Lung (tissue), 12 donors: ENCODE measurements around the gene PKHD1. TPM values are rescaled to one million over a fixed set of nuclear protein-coding genes. Genes with fewer than 3 reads are reported as not detected.

Experiments used
- ATAC-seq: fragments of 200-7000 bp; cut with Tn5 transposase; one replicate; pipeline ENCODE4 v1.9.1; 2020; ENCODE audit warnings: moderate number of reproducible peaks; ENCODE audit not compliant: insufficient read depth, low FRiP score
- DNase-seq, 3 donors: peaks; one replicate each; pipeline ENCODE4 v3.0.0-alpha.2; 2013 to 2017
- H3K27ac ChIP-seq, 2 donors: one replicate each; pipeline ENCODE4 v1.5.1; 2013; ENCODE audit warnings: mild to moderate bottlenecking in 2 of 2, moderate library complexity in 2 of 2, control low read depth in 1 of 2, inconsistent platforms in 1 of 2, low read depth in 1 of 2, low read length in 1 of 2
- H3K27me3 ChIP-seq, 3 donors: one replicate each; pipeline ENCODE4 v1.5.1; 2013; ENCODE audit warnings: low read length in 2 of 3; ENCODE audit not compliant: control insufficient read depth in 3 of 3, insufficient read depth in 3 of 3
- H3K36me3 ChIP-seq, 4 donors: one replicate each; pipeline ENCODE4 v1.5.1; 2013; ENCODE audit warnings: low read length in 4 of 4, mild to moderate bottlenecking in 1 of 4, moderate library complexity in 1 of 4; ENCODE audit not compliant: control insufficient read depth in 4 of 4, insufficient read depth in 4 of 4
- H3K4me1 ChIP-seq, 5 donors: one replicate each; pipeline ENCODE4 v1.5.1; 2013; ENCODE audit warnings: low read length in 5 of 5, mild to moderate bottlenecking in 2 of 5, moderate library complexity in 1 of 5; ENCODE audit not compliant: control insufficient read depth in 5 of 5, insufficient read depth in 5 of 5
- H3K4me3 ChIP-seq: one replicate; pipeline ENCODE4 v1.5.1; 2013; ENCODE audit warnings: mild to moderate bottlenecking, control low read depth, moderate library complexity
- H3K9ac ChIP-seq, 2 donors: one replicate each; pipeline ENCODE4 v1.5.1; 2013; ENCODE audit warnings: low read length in 2 of 2, control low read depth in 1 of 2; ENCODE audit not compliant: insufficient read depth in 1 of 2
- H3K9me3 ChIP-seq, 4 donors: one replicate each; pipeline ENCODE4 v1.5.1; 2013; ENCODE audit warnings: low read length in 3 of 4, mild to moderate bottlenecking in 1 of 4, moderate library complexity in 1 of 4; ENCODE audit not compliant: control insufficient read depth in 4 of 4, insufficient read depth in 3 of 4
- WGBS, 2 donors: extraction: QIAGEN DNeasy Blood & Tissue Kit; methylation state at CpG; one replicate each; pipeline ENCODE4 v1.1.7; 2013; 5-methylcytosine and 5-hydroxymethylcytosine counted together
- polyA plus RNA-seq, 2 donors: library from polyadenylated mRNA; stranded (reverse); fragments of 200-250 nt; gene quantifications; one replicate each; pipeline ENCODE4 v1.2.1, GENCODE V29; 2013
- total RNA-seq, 2 donors: library from RNA; depleted of rRNA in 1 of 2; stranded (reverse); fragments of >200 nt in 1 of 2; gene quantifications; one replicate each; pipeline ENCODE4 v1.2.1, GENCODE V29; 2014 to 2021
- TF ChIP-seq, protein P1 (sequence below): IDR thresholded peaks from 2 replicates; pipeline ENCODE4 v1.5.1; 2012; ENCODE audit warnings: mild to moderate bottlenecking; ENCODE audit errors: control extremely low read depth, extremely low read depth
- donor health status: control.
- donor health status: control.
- donor health status: Bipolar disorder and iron deficiency.
- donor health status: healthy.
- donor health status: DM: yes; HTN: yes; CAD: no.

The PKHD1 gene
- total and polyA plus RNA-seq, 4 donors, result 0.01 to 6.1 (median 0.09) TPM

- no peaks in the 10 kb centered on the region for H3K36me3 ChIP-seq
- no peak overlapping the region for H3K9ac ChIP-seq
- no peak for DNase-seq
- no peak overlapping the region for H3K4me3 ChIP-seq
- TF ChIP-seq, protein P1, sequence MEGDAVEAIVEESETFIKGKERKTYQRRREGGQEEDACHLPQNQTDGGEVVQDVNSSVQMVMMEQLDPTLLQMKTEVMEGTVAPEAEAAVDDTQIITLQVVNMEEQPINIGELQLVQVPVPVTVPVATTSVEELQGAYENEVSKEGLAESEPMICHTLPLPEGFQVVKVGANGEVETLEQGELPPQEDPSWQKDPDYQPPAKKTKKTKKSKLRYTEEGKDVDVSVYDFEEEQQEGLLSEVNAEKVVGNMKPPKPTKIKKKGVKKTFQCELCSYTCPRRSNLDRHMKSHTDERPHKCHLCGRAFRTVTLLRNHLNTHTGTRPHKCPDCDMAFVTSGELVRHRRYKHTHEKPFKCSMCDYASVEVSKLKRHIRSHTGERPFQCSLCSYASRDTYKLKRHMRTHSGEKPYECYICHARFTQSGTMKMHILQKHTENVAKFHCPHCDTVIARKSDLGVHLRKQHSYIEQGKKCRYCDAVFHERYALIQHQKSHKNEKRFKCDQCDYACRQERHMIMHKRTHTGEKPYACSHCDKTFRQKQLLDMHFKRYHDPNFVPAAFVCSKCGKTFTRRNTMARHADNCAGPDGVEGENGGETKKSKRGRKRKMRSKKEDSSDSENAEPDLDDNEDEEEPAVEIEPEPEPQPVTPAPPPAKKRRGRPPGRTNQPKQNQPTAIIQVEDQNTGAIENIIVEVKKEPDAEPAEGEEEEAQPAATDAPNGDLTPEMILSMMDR, result no peak
- no peak for ATAC-seq
- H3K4me1 ChIP-seq, result no peaks in the 10 kb centered on the region
- no peaks in the 10 kb centered on the region for H3K9me3 ChIP-seq
- no peak overlapping the region for H3K27ac ChIP-seq
- WGBS, 2 donors, result 80 to 89% methylated on average over 1 of the region's 1 CpG
- H3K27me3 ChIP-seq, result no peaks in the 10 kb centered on the region
These were observed 466.4 kb downstream of the PKHD1 start for GRCh38 chr6:51620971-51621370.

DNA sequence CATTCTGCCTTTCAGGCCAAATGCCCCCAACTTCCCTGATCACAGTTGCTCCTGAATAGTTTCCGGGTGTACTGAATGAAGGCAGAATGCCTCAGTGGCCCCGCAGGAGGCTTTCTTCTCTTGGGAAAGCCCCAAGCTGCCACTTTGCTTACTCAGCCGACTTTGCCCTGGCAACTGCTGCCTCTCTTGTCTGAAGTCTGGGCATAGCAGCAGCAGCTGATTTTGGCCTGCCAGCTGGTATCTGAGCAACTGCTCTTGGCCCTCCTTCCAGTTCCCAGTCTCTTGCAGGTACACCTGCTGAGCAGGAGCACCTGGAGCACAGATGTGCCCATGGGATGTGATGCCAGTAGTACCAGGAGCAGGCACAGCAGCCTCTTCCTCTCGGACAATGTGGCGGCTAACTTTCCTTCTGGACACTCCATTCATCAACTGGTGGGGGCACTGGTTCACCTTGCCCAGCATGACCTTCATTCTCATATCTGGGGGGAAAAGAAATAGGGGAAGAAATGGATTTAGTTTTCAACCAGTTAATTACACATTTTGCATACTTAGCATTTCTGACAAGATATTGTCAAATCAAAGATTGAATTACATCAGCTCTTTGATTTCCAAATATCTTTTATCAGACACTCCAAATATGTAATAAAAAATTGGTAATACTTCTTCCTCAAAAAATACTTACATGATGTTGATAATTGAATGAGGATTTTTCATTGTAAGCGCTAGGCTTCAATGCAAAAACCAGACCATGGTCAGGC lies 468.2 kb downstream of the PKHD1 start:
- TF ChIP-seq, protein P1, result no peak
- Histone ChIP-seq H3K36me3 (no peaks in the 10 kb centered on the region), H3K4me1 (no peaks in the 10 kb centered on the region), H3K27me3 (no peaks in the 10 kb centered on the region), H3K27ac (no peak overlapping the region), H3K9ac (no peak overlapping the region), H3K4me3 (no peak overlapping the region), H3K9me3 (no peaks in the 10 kb centered on the region)
- DNase-seq (no peak), ATAC-seq (peak; percentile 14)
- 86 to 92% methylated on average over 6 of the region's 6 CpGs for WGBS, 2 donors

DNA sequence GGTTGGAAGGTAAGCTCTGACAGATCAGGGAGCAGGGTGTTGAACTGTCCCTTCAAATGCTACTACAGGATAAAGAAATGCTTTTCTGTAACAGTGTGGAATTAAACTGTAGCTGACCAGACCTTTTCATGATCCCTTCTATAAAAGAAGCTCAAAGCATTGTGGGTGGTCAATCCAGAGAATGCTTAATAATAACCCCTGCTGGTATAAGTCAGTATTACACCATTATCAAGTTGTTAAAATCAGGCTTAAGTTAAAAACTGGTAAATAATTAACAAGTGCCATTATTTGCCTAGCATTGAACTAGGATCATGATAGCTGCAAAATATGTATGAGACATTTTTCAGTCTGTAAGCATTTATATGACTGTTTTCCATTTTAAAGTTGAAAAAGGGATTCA lies 468.9 kb downstream of the PKHD1 start:
- Histone ChIP-seq H3K4me1 (no peaks in the 10 kb centered on the region), H3K27ac (no peak overlapping the region), H3K4me3 (no peak overlapping the region), H3K9me3 (no peaks in the 10 kb centered on the region), H3K27me3 (no peaks in the 10 kb centered on the region), H3K9ac (no peak overlapping the region), H3K36me3 (no peaks in the 10 kb centered on the region)
- ATAC-seq (peak; percentile 13), DNase-seq (peak in 1 of 3 donors; percentile 9)
- TF ChIP-seq, protein P1, result no peak

- no peak overlapping the region for H3K27ac ChIP-seq
- WGBS, 2 donors, result 74 to 80% methylated on average over 2 of the region's 2 CpGs
- no peak for DNase-seq
- no peaks in the 10 kb centered on the region for H3K4me1 ChIP-seq
- H3K9ac ChIP-seq, result no peak overlapping the region
- no peaks in the 10 kb centered on the region for H3K36me3 ChIP-seq
- H3K4me3 ChIP-seq, result no peak overlapping the region
- H3K27me3 ChIP-seq, result no peaks in the 10 kb centered on the region
- H3K9me3 ChIP-seq, result no peaks in the 10 kb centered on the region
- no peak for ATAC-seq
- TF ChIP-seq, protein P1, result no peak
These were observed 469.7 kb downstream of the PKHD1 start for GRCh38 chr6:51617751-51618150.
